SK-N-SH (cell line): ENCODE measurements around the gene MGAT5. TPM values are rescaled to one million over a fixed set of nuclear protein-coding genes. Genes with fewer than 3 reads are reported as not detected.

Experiments
- CTCF ChIA-PET: fragments of 300-600, 350-600 bp; formaldehyde crosslinking; extraction: SDS; loops from one replicate; lab custom pipeline; 2021; lab: Yijun Ruan, JAX
- POLR2A ChIA-PET: fragments of 350-600 bp; sonication (Branson Sonifier 250); formaldehyde crosslinking; extraction: SDS; loops from one replicate; lab custom pipeline; 2020; ENCODE audit warnings: antibody characterized with exemption, inconsistent platforms; lab: Yijun Ruan, JAX
- DNase-seq: peaks from one replicate; pipeline ENCODE4 v3.0.0; 2012
- H2AFZ ChIP-seq: fragments of 200-600 bp; sonication (generic); 2 replicates; pipeline ENCODE4 v1.8.1; 2016; ENCODE audit warnings: antibody characterized with exemption, mild to moderate bottlenecking, low read depth
- H3F3A ChIP-seq: fragments of 200-600 bp; sonication (generic); replicated peaks from 2 replicates; pipeline ENCODE3; 2016; ENCODE audit warnings: antibody characterized with exemption, mild to moderate bottlenecking; ENCODE audit not compliant: insufficient read depth
- H3K27ac ChIP-seq, 2 experiments: fragments of 200-500 bp in 1 of 2; fragments of 200-600 bp in 1 of 2; sonication (Bioruptor generic) in 1 of 2; sonication (generic), shearing (Covaris generic) in 1 of 2; 2 replicates each; pipeline versions ENCODE4 v1.5.1 to v1.6.1; 2014 to 2016; ENCODE audit warnings: low read depth in 2 of 2, inconsistent platforms in 1 of 2, low read length in 1 of 2, mild to moderate bottlenecking in 1 of 2, mixed read lengths in 1 of 2
- H3K27me3 ChIP-seq: fragments of 200-600 bp; sonication (generic), shearing (Covaris generic); 2 replicates; pipeline ENCODE4 v1.6.1; 2016; ENCODE audit warnings: mixed run types; ENCODE audit not compliant: insufficient read depth
- H3K36me3 ChIP-seq, 2 experiments: fragments of 200-500 bp in 1 of 2; fragments of 200-600 bp in 1 of 2; sonication (Bioruptor generic) in 1 of 2; sonication (generic) in 1 of 2; replicated peaks in 1 of 2; 2 replicates each; pipeline versions ENCODE3 to v1.5.1; 2014 to 2016; ENCODE audit warnings: low read length in 1 of 2, mild to moderate bottlenecking in 1 of 2; ENCODE audit not compliant: insufficient read depth in 2 of 2, control insufficient read depth in 1 of 2
- H3K4me1 ChIP-seq, 2 experiments: fragments of 200-500 bp in 1 of 2; fragments of 200-600 bp in 1 of 2; sonication (Bioruptor generic) in 1 of 2; sonication (generic), shearing (Covaris generic) in 1 of 2; 2 replicates each; pipeline versions ENCODE4 v1.5.1 to v1.6.1; 2014 to 2016; ENCODE audit warnings: low read depth in 1 of 2, low read length in 1 of 2, mixed run types in 1 of 2; ENCODE audit not compliant: insufficient read depth in 2 of 2, control insufficient read depth in 1 of 2
- H3K4me2 ChIP-seq: fragments of 200-600 bp; sonication (generic), shearing (Covaris generic); 2 replicates; pipeline ENCODE4 v1.6.1; 2017; ENCODE audit warnings: mixed run types
- H3K4me3 ChIP-seq, 2 experiments: fragments of 200-500 bp in 1 of 2; fragments of 200-600 bp in 1 of 2; sonication (Bioruptor generic) in 1 of 2; sonication (generic), shearing (Covaris generic) in 1 of 2; 2 replicates each; pipeline versions ENCODE4 v1.5.1 to v1.8.1; 2014 to 2016; ENCODE audit warnings: low read depth in 2 of 2, inconsistent platforms in 1 of 2, low read length in 1 of 2, mild to moderate bottlenecking in 1 of 2, mixed read lengths in 1 of 2, moderate library complexity in 1 of 2
- H3K79me2 ChIP-seq: fragments of 200-600 bp; sonication (generic); 2 replicates; pipeline ENCODE4 v1.8.1; 2017; ENCODE audit warnings: mild to moderate bottlenecking; ENCODE audit not compliant: insufficient read depth
- H3K9ac ChIP-seq: fragments of 200-600 bp; sonication (generic); 2 replicates; pipeline ENCODE4 v1.6.1; 2017; ENCODE audit warnings: mixed run types
- H3K9me2 ChIP-seq: fragments of 200-600 bp; sonication (generic); 2 replicates; pipeline ENCODE4 v1.6.1; 2017; ENCODE audit warnings: mixed run types
- H3K9me3 ChIP-seq: fragments of 200-600 bp; sonication (generic); 2 replicates; pipeline ENCODE4 v1.6.1; 2017; ENCODE audit warnings: mixed run types, mild to moderate bottlenecking, moderate library complexity
- H4K20me1 ChIP-seq: fragments of 200-600 bp; sonication (generic); 2 replicates; pipeline ENCODE4 v1.6.1; 2017; ENCODE audit warnings: mild to moderate bottlenecking, mixed run types; ENCODE audit not compliant: insufficient read depth
- CTCF ChIP-seq: fragments of 200-600 bp; sonication (generic); IDR thresholded peaks from 2 replicates; pipeline ENCODE4 v1.6.1; 2017; ENCODE audit warnings: antibody characterized with exemption, mild to moderate bottlenecking, moderate library complexity
- FOSL2 ChIP-seq: IDR thresholded peaks from 2 replicates; pipeline ENCODE4 v1.4.0; 2012; ENCODE audit warnings: low read depth, mild to moderate bottlenecking, moderate library complexity, borderline replicate concordance
- GABPA ChIP-seq: IDR thresholded peaks from 2 replicates; pipeline ENCODE4 v1.4.0; 2012; ENCODE audit warnings: low read depth, mild to moderate bottlenecking
- IRF3 ChIP-seq: fragments of 150-350 bp; IDR thresholded peaks from 2 replicates; pipeline ENCODE4 v1.6.1; 2016; ENCODE audit warnings: mild to moderate bottlenecking, low read depth, low read length
- NFIC ChIP-seq: IDR thresholded peaks from 2 replicates; pipeline ENCODE4 v1.4.0; 2012; ENCODE audit warnings: borderline replicate concordance
- NRF1 ChIP-seq: IDR thresholded peaks from 2 replicates; pipeline ENCODE4 v1.6.1; 2012; ENCODE audit warnings: low read depth, mild to moderate bottlenecking, low read length
- PBX3 ChIP-seq: IDR thresholded peaks from 2 replicates; pipeline ENCODE4; 2012
- POLR2AphosphoS5 ChIP-seq: IDR thresholded peaks from 2 replicates; pipeline ENCODE4 v1.6.1; 2012; ENCODE audit warnings: low read depth, low read length
- RAD21 ChIP-seq: IDR thresholded peaks from 2 replicates; pipeline ENCODE4 v1.6.1; 2012; ENCODE audit warnings: mild to moderate bottlenecking, low read length
- REST ChIP-seq: IDR thresholded peaks from 2 replicates; pipeline ENCODE4 v1.6.1; 2012; ENCODE audit warnings: mild to moderate bottlenecking, low read depth, low read length, moderate library complexity
- RXRA ChIP-seq: IDR thresholded peaks from 2 replicates; pipeline ENCODE4 v1.4.0; 2012; ENCODE audit warnings: low read depth, mild to moderate bottlenecking, borderline replicate concordance
- SIN3A ChIP-seq: IDR thresholded peaks from 2 replicates; pipeline ENCODE4 v1.6.1; 2012; ENCODE audit warnings: low read depth, mild to moderate bottlenecking, low read length, moderate library complexity, borderline replicate concordance
- SMC3 ChIP-seq: IDR thresholded peaks from 2 replicates; pipeline ENCODE4 v1.6.1; 2012; ENCODE audit warnings: low read depth, low read length, improper control_type of control experiment
- TAF1 ChIP-seq: IDR thresholded peaks from 2 replicates; pipeline ENCODE4 v1.6.1; 2012; ENCODE audit warnings: low read depth, mild to moderate bottlenecking, low read length, moderate library complexity, borderline replicate concordance
- TEAD4 ChIP-seq: IDR thresholded peaks from 2 replicates; pipeline ENCODE4 v1.4.0; 2012; ENCODE audit warnings: mild to moderate bottlenecking, borderline replicate concordance; ENCODE audit not compliant: insufficient read depth
- YY1 ChIP-seq: IDR thresholded peaks from 2 replicates; pipeline ENCODE4 v1.4.0; 2012; ENCODE audit warnings: low read depth, mild to moderate bottlenecking
- ZBTB33 ChIP-seq: IDR thresholded peaks from 2 replicates; pipeline ENCODE4 v1.4.0; 2012; ENCODE audit warnings: low read depth, borderline replicate concordance
- WGBS: methylation state at CpG from one replicate; pipeline ENCODE4 v1.1.6; 2017; ENCODE audit warnings: low lambda C conversion rate; 5-methylcytosine and 5-hydroxymethylcytosine counted together
- polyA plus RNA-seq, 3 experiments: library from polyadenylated mRNA; depleted of rRNA; stranded (reverse); fragments of >200 nt; gene quantifications; 2 replicates each; pipeline ENCODE4 v1.2.3, GENCODE V29; 2012

MGAT5 gene
- polyA plus RNA-seq, 1 of the 3 experiments (the other 2 are of a cell fraction), result 18.2 TPM

GRCh38 chr2:134453973-134454372 lies 200.1 kb downstream of the MGAT5 start:
- no peak overlapping the region for H2AFZ ChIP-seq
- ChIA-PET CTCF (interaction anchor here (1.2 to 10.2 kb wide), 4 partner anchors 209 to 569 kb away, joined by 3 to 111 read pairs (median 55); no protein-coding TSS in a partner anchor), POLR2A (no interaction called here)
- no peak overlapping the region for H3K4me2 ChIP-seq
- DNase-seq, result no peak
- H3K9me3 ChIP-seq, result no peaks in the 10 kb centered on the region
- H4K20me1 ChIP-seq, result no peaks in the 10 kb centered on the region
- H3K9ac ChIP-seq, result no peak overlapping the region
- no peaks in the 10 kb centered on the region for H3F3A ChIP-seq
- no peak overlapping the region for H3K27ac ChIP-seq
- 87% methylated on average over 10 of the region's 10 CpGs for WGBS
- no peaks in the 10 kb centered on the region for H3K9me2 ChIP-seq
- H3K4me1 ChIP-seq, result no peaks in the 10 kb centered on the region; a peak in 1 of 4 replicates
- no peaks in the 10 kb centered on the region for H3K79me2 ChIP-seq
- no peak for TF ChIP-seq TAF1
- no peak for TF ChIP-seq PBX3
- TF ChIP-seq SMC3, result no peak
- no peak for TF ChIP-seq POLR2AphosphoS5
- no peak overlapping the region for H3K4me3 ChIP-seq
- no peaks in the 10 kb centered on the region for H3K27me3 ChIP-seq
- peaks cover 0 to 5% of the 10 kb centered on the region in 2 experiments for H3K36me3 ChIP-seq

GRCh38 chr2:134454426-134454825 lies 200.6 kb downstream of the MGAT5 start:
- no peaks in the 10 kb centered on the region for H3K9me2 ChIP-seq
- no peak overlapping the region for H2AFZ ChIP-seq
- ChIA-PET CTCF (interaction anchor here (1.4 to 10.2 kb wide), 4 partner anchors 42 to 569 kb away, joined by 5 to 111 read pairs (median 56); no protein-coding TSS in a partner anchor), POLR2A (no interaction called here)
- no peak overlapping the region for H3K4me2 ChIP-seq
- no peak overlapping the region for H3K27ac ChIP-seq
- DNase-seq, result no peak
- WGBS, result 77% methylated on average over 8 of the region's 8 CpGs
- no peaks in the 10 kb centered on the region for H4K20me1 ChIP-seq
- no peaks in the 10 kb centered on the region for H3K79me2 ChIP-seq
- H3F3A ChIP-seq, result no peaks in the 10 kb centered on the region
- no peak overlapping the region for H3K9ac ChIP-seq
- H3K36me3 ChIP-seq, result peaks cover 0 to 4% of the 10 kb centered on the region in 2 experiments
- H3K9me3 ChIP-seq, result no peaks in the 10 kb centered on the region
- no peak overlapping the region for H3K4me3 ChIP-seq
- no peaks in the 10 kb centered on the region for H3K27me3 ChIP-seq
- H3K4me1 ChIP-seq, result no peaks in the 10 kb centered on the region; a peak in 1 of 4 replicates
- TF ChIP-seq SIN3A (no peak), CTCF (no peak), TEAD4 (no peak), NRF1 (no peak), POLR2AphosphoS5 (no peak), NFIC (no peak), FOSL2 (no peak), RXRA (no peak), ZBTB33 (no peak), GABPA (no peak), YY1 (no peak), IRF3 (no peak), RAD21 (no peak), REST (no peak)
